ENCODE data around the gene BOD1L1.

The BOD1L1 gene

DNA sequence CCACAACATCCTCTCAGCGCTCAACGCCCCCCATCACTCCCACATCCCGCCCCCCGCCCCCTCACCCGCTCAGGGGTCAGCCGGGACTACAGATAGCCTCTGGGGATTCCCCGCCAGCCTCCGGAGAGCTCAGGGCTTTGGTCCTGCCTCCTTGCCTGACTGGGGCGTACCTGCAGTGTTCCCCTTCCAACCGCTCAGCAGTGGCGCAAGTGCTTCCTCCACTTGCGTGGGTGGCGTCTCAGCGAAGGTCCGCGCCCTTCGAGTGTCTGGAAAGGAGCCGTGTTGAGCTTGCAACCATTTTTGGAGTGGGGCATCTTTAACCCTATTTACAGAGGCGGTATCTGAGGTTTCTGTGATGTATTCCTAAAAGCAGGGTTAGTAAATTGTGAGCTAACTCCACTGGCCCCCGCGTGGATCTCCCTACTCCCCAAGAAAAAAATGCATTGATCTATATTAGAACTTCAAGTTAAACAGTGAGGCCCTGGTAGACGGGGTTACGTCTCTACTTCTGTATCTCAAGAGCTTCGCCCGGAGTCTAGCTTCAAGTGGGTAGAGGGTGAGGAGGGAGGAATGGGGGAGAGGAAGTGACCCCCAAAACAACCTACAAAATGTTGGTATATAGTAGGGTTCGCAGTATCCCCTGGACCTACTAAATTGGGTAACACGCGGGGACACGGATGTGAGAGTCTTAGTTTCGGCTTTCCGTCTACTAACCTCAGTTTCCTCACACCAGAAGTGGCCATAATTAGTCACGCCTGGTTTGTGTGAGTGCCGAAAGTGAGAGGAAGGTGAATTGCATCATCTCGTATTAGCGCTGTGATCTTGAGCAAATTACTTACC lies 99.3 kb downstream of the BOD1L1 start:
- no peak for DNase-seq (ENCODE audit: extremely low spot score)
- ChIA-PET CTCF (no interaction called here), POLR2A (interaction anchor here (1.0 kb wide), 1 partner anchor 16 kb away, joined by 4 read pairs; the partner anchor contains the start of gene NKX3-2)
- TF ChIP-seq FOXA1 (IDR thresholded peaks at IDR 0.05) (no peak), FOXM1 (IDR thresholded peaks at IDR 0.05; ENCODE audit: borderline replicate concordance) (no peak), BHLHE40 (IDR thresholded peaks at IDR 0.05; ENCODE audit: borderline replicate concordance) (no peak), SP1 (IDR thresholded peaks at IDR 0.05) (no peak), FOXK2 (IDR thresholded peaks at IDR 0.05) (no peak), ARNT (IDR thresholded peaks at IDR 0.05) (no peak), ELF4 (IDR thresholded peaks at IDR 0.05) (no peak), SUZ12 (IDR thresholded peaks at IDR 0.05) (no peak), HDGF (IDR thresholded peaks at IDR 0.05; ENCODE audit: borderline replicate concordance) (no peak), NFRKB (IDR thresholded peaks at IDR 0.05) (no peak), LEF1 (IDR thresholded peaks at IDR 0.05; ENCODE audit: borderline replicate concordance) (no peak), CTBP1 (IDR thresholded peaks at IDR 0.05; ENCODE audit: borderline replicate concordance) (no peak), TARDBP (IDR thresholded peaks at IDR 0.05) (no peak), ZNF384 (IDR thresholded peaks at IDR 0.05) (no peak), L3MBTL2 (conservative IDR thresholded peaks at IDR 0.05) (no peak)
- TF ChIP-seq, protein P1, sequence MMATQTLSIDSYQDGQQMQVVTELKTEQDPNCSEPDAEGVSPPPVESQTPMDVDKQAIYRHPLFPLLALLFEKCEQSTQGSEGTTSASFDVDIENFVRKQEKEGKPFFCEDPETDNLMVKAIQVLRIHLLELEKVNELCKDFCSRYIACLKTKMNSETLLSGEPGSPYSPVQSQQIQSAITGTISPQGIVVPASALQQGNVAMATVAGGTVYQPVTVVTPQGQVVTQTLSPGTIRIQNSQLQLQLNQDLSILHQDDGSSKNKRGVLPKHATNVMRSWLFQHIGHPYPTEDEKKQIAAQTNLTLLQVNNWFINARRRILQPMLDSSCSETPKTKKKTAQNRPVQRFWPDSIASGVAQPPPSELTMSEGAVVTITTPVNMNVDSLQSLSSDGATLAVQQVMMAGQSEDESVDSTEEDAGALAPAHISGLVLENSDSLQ (IDR thresholded peaks at IDR 0.05), result no peak

DNA sequence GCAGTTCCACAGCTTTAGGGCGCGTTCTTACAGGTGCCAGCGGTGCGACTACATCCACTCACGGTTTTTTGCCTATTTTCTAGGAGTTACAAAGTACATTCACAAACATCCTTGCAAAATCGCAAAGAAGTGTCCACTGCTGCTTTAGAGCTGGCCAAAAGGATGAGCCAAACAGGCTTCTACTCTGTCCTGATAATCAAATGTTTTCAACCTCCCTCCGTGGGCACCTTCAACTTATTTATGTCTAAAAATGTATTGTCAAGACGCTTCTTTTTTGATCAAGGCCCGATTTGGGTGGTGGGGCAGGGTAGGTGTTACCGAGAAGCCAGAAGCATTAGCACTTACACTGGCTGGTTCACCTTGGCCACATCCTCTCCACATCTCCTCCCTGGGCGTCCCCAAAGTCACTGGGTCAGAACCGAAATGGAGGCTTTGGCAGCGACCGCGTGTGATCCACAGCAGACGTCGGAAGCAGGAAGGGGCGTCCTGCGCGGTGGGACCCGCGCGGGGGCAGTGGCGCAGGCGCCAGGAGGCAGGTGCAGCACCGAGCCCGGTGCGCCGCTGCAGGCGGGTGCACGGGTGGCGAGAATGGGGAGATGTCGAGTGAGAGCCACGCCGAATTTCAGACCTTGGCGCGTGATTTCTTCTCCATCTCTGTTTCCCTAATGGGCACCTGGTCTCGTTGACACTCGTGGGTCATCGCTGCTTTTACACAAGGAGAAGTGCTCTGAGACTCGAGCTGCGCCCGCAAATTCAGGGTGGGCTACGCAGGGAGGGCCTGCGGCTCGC lies 100.1 kb downstream of the BOD1L1 start:
- no peak for TF ChIP-seq L3MBTL2 (conservative IDR thresholded peaks at IDR 0.05)
- TF ChIP-seq ZNF384 (IDR thresholded peaks at IDR 0.05), result no peak
- no peak for TF ChIP-seq SUZ12 (IDR thresholded peaks at IDR 0.05)
- TF ChIP-seq, protein P1 (IDR thresholded peaks at IDR 0.05), result no peak
- TF ChIP-seq LEF1 (IDR thresholded peaks at IDR 0.05; ENCODE audit: borderline replicate concordance), result no peak
- no peak for TF ChIP-seq ARNT (IDR thresholded peaks at IDR 0.05)
- no peak for TF ChIP-seq NFRKB (IDR thresholded peaks at IDR 0.05)
- TF ChIP-seq HDGF (IDR thresholded peaks at IDR 0.05; ENCODE audit: borderline replicate concordance), result no peak
- DNase-seq (ENCODE audit: extremely low spot score), result no peak
- ChIA-PET CTCF (no interaction called here), POLR2A (interaction anchor here (1.0 kb wide), 1 partner anchor 16 kb away, joined by 4 read pairs; the partner anchor contains the start of gene NKX3-2)

DNA sequence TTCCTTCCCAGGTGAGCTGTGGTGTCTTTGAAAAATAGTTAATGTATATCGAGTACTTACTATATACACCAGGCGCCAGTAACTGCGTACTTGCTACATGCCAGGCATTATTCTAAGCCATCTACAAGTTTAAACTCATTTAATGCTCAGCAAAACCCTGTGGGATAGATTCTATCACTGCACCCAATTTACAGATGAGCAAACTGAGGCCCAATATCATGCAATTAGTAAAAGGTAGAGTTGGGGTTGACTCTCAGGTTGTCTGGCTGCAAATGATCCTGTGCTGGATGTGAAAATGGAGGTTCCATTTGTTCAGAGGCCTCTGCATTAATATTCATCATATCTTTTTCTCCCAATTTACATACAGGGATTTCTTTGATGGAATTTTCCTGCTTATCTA lies 100.9 kb downstream of the BOD1L1 start:
- ChIA-PET CTCF (no interaction called here), POLR2A (no interaction called here)
- no peak for DNase-seq (ENCODE audit: extremely low spot score)
- TF ChIP-seq L3MBTL2 (conservative IDR thresholded peaks at IDR 0.05) (no peak), NFRKB (IDR thresholded peaks at IDR 0.05) (no peak), LEF1 (IDR thresholded peaks at IDR 0.05; ENCODE audit: borderline replicate concordance) (no peak), BHLHE40 (IDR thresholded peaks at IDR 0.05; ENCODE audit: borderline replicate concordance) (no peak), FOXM1 (IDR thresholded peaks at IDR 0.05; ENCODE audit: borderline replicate concordance) (no peak), TARDBP (IDR thresholded peaks at IDR 0.05) (no peak), HDGF (IDR thresholded peaks at IDR 0.05; ENCODE audit: borderline replicate concordance) (no peak), FOXA1 (IDR thresholded peaks at IDR 0.05) (no peak), SUZ12 (IDR thresholded peaks at IDR 0.05) (no peak), ZNF384 (IDR thresholded peaks at IDR 0.05) (no peak), ARNT (IDR thresholded peaks at IDR 0.05) (no peak), SP1 (IDR thresholded peaks at IDR 0.05) (no peak), CTBP1 (IDR thresholded peaks at IDR 0.05; ENCODE audit: borderline replicate concordance) (no peak)

DNA sequence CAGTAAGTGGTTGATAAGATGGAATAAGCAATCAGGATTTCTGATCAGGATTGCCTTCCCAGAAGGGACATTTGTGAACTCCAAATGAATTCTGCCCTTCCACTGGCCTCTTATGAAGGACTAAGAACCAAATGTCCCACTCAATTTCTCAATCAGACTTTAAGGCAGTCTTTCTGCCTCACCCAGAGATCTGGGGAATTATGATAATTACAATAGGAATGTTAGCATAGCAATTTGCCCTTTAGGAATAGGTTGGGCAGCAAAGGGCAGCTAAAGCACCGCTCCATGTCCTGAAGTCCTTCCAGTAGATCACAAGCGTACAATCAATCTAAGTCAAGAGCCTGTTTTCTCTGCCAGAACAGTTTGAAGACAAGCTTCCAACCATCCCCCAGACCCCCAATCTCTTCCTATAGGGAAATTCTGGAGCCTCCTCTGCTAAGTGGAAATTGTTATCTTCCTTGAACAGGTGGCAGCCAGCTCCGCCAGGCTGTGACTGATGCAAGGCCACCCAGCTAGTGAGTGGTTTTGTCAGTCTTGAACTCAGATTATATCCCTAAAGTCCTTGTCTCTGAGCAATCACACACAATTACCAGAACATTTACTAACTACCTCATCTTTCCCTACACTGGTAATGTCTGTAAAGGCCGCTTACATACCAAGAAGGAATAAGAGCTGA lies 101.8 kb downstream of the BOD1L1 start:
- TF ChIP-seq SUZ12 (IDR thresholded peaks at IDR 0.05), result no peak
- TF ChIP-seq, protein P1 (IDR thresholded peaks at IDR 0.05), result no peak
- TF ChIP-seq CTBP1 (IDR thresholded peaks at IDR 0.05; ENCODE audit: borderline replicate concordance), result no peak
- no peak for TF ChIP-seq FOXM1 (IDR thresholded peaks at IDR 0.05; ENCODE audit: borderline replicate concordance)
- no peak for TF ChIP-seq FOXA1 (IDR thresholded peaks at IDR 0.05)
- TF ChIP-seq SP1 (IDR thresholded peaks at IDR 0.05), result no peak
- no peak for TF ChIP-seq NFRKB (IDR thresholded peaks at IDR 0.05)
- no peak for TF ChIP-seq ARNT (IDR thresholded peaks at IDR 0.05)
- TF ChIP-seq HDGF (IDR thresholded peaks at IDR 0.05; ENCODE audit: borderline replicate concordance), result no peak
- TF ChIP-seq TARDBP (IDR thresholded peaks at IDR 0.05), result no peak
- TF ChIP-seq FOXK2 (IDR thresholded peaks at IDR 0.05), result no peak
- ChIA-PET CTCF (no interaction called here), POLR2A (no interaction called here)
- no peak for DNase-seq (ENCODE audit: extremely low spot score)

DNA sequence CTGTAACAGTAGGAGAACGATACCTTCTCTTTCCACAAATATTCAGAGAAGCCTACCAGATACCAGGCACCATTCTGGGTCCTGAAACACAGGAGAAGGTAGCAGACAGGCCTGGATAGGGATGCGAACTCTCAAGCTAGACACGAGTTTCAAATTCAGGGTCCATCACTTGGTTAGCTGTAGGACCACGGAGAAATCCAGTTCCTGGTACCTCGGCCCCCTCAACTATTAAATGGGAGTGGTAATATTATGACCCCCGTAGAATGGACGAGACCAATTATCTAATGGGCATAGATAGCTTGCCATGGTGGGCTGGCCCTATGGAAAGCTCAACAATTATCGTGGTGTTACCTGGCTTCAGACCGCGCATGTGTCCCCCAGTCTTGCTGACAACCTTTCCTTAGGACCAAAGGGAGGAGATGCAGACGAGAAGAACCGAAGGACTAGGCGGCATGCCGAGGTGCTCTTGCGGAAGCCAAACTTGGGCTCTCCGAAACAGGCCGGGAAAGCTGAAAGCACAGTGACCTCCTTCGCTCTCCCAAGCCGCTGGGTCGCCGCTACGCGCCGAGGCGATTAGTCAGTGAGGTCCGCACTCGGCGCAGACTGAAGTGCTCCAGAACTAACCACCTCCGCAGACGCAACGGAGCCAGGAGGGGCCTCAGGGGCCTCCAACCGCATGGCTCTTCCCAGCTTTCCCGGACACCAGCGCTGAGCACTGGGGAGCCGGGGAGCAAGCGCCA lies 102.9 kb downstream of the BOD1L1 start:
- no peak for DNase-seq (ENCODE audit: extremely low spot score)
- POLR2A ChIA-PET, result no interaction called here
- no peak for TF ChIP-seq SP1 (IDR thresholded peaks at IDR 0.05)
- TF ChIP-seq NFRKB (IDR thresholded peaks at IDR 0.05), result no peak
- TF ChIP-seq ELF4 (IDR thresholded peaks at IDR 0.05), result no peak
- no peak for TF ChIP-seq FOXM1 (IDR thresholded peaks at IDR 0.05; ENCODE audit: borderline replicate concordance)
- no peak for TF ChIP-seq ZNF384 (IDR thresholded peaks at IDR 0.05)
- no peak for TF ChIP-seq TARDBP (IDR thresholded peaks at IDR 0.05)
- no peak for TF ChIP-seq FOXK2 (IDR thresholded peaks at IDR 0.05)
- no peak for TF ChIP-seq L3MBTL2 (conservative IDR thresholded peaks at IDR 0.05)
- no peak for TF ChIP-seq FOXA1 (IDR thresholded peaks at IDR 0.05)
- TF ChIP-seq ARNT (IDR thresholded peaks at IDR 0.05), result no peak
- CTCF ChIA-PET, result no interaction called here

Measured in HEK293T (cell line).